Measurements from ENCODE around the gene ARMC7. TPM values are rescaled to one million over a fixed set of nuclear protein-coding genes. Genes with fewer than 3 reads are reported as not detected.

ARMC7 gene
- total and polyA plus RNA-seq, 2 of the 13 experiments (the other 11 are each of a cell fraction or from before 2014, with no cell fraction given) = 3.9 to 4.2 TPM

DNA sequence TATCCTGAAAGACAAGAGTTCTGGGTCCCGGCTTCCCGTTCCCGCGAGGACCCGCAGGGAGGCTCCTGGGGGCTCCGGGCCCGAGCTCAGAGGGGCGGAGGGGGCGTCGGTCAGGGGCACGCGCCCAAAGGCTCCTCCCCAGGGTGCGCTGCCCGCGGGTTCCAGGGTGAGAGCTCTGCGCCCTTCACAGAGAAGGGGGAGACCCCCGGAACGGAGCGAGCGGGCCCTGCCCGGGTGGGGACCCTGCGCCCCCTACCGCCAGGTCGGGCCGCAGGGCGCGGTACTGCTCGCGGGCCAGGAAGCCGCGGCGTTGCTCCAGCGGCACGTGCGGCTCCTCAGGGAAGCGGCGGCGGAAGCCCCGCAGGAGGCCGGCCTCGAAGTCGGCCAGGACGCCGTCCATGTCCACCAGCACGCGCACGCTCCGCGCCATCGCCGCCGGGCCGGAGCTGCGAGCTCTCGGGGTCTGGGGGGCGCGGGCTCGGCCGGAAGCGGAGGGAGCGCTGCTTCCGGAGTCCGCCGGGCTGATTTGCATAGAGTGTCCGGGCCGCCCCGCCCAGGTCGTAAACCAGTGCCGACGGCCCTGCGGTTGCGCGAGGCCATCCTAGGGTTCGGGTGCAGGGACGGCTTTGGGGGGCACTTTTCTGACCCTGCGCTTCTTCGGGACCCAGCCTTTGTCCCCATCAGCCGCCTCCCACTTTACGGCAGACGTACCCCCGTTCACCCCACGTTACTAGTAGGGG lies 21.7 kb downstream of the ARMC7 start, which contains the start of gene NT5C (continued):
- TF ChIP-seq, protein P1, sequence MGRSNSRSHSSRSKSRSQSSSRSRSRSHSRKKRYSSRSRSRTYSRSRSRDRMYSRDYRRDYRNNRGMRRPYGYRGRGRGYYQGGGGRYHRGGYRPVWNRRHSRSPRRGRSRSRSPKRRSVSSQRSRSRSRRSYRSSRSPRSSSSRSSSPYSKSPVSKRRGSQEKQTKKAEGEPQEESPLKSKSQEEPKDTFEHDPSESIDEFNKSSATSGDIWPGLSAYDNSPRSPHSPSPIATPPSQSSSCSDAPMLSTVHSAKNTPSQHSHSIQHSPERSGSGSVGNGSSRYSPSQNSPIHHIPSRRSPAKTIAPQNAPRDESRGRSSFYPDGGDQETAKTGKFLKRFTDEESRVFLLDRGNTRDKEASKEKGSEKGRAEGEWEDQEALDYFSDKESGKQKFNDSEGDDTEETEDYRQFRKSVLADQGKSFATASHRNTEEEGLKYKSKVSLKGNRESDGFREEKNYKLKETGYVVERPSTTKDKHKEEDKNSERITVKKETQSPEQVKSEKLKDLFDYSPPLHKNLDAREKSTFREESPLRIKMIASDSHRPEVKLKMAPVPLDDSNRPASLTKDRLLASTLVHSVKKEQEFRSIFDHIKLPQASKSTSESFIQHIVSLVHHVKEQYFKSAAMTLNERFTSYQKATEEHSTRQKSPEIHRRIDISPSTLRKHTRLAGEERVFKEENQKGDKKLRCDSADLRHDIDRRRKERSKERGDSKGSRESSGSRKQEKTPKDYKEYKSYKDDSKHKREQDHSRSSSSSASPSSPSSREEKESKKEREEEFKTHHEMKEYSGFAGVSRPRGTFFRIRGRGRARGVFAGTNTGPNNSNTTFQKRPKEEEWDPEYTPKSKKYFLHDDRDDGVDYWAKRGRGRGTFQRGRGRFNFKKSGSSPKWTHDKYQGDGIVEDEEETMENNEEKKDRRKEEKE (IDR thresholded peaks at IDR 0.05) = no peak
- TF ChIP-seq NRL (CRISPR knock-in tag; IDR thresholded peaks at IDR 0.05; ENCODE audit: borderline replicate concordance) = no peak
- peak; percentile 66 for TF ChIP-seq ZMYM4 (CRISPR knock-in tag; IDR thresholded peaks at IDR 0.05)
- TF ChIP-seq RBAK (CRISPR knock-in tag; IDR thresholded peaks at IDR 0.05) = no peak
- TF ChIP-seq ZNF777 (CRISPR knock-in tag; IDR thresholded peaks at IDR 0.05) = peak; percentile 84
- peak; percentile 78 for TF ChIP-seq PHF20 (CRISPR knock-in tag; IDR thresholded peaks at IDR 0.05)
- peak; percentile 95 for TF ChIP-seq ARHGAP35 (CRISPR knock-in tag; IDR thresholded peaks at IDR 0.05; ENCODE audit: borderline replicate concordance)
- 0 out of 2 replicates have a peak, but pooled peaks have one; percentile 22 for TF ChIP-seq U2AF2 (IDR thresholded peaks at IDR 0.05; ENCODE audit: low read depth, low read length)
- peak; percentile 93 for TF ChIP-seq PHF8 (CRISPR knock-in tag; IDR thresholded peaks at IDR 0.05)
- TF ChIP-seq, protein P2, sequence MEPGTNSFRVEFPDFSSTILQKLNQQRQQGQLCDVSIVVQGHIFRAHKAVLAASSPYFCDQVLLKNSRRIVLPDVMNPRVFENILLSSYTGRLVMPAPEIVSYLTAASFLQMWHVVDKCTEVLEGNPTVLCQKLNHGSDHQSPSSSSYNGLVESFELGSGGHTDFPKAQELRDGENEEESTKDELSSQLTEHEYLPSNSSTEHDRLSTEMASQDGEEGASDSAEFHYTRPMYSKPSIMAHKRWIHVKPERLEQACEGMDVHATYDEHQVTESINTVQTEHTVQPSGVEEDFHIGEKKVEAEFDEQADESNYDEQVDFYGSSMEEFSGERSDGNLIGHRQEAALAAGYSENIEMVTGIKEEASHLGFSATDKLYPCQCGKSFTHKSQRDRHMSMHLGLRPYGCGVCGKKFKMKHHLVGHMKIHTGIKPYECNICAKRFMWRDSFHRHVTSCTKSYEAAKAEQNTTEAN (CRISPR knock-in tag; conservative IDR thresholded peaks at IDR 0.05) = peak; percentile 83
- no peak for TF ChIP-seq RCOR2 (CRISPR knock-in tag; IDR thresholded peaks at IDR 0.05)
- no peak for TF ChIP-seq PHB2 (IDR thresholded peaks at IDR 0.05; ENCODE audit: partially characterized antibody)
- TF ChIP-seq, protein P3, sequence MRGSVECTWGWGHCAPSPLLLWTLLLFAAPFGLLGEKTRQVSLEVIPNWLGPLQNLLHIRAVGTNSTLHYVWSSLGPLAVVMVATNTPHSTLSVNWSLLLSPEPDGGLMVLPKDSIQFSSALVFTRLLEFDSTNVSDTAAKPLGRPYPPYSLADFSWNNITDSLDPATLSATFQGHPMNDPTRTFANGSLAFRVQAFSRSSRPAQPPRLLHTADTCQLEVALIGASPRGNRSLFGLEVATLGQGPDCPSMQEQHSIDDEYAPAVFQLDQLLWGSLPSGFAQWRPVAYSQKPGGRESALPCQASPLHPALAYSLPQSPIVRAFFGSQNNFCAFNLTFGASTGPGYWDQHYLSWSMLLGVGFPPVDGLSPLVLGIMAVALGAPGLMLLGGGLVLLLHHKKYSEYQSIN (CRISPR knock-in tag; IDR thresholded peaks at IDR 0.05; ENCODE audit: borderline replicate concordance) = no peak
- TF ChIP-seq TBX2 (CRISPR knock-in tag; IDR thresholded peaks at IDR 0.05; ENCODE audit: borderline replicate concordance) = peak; percentile 71
- TF ChIP-seq KLF9 (CRISPR knock-in tag; IDR thresholded peaks at IDR 0.05; ENCODE audit: low read depth) = no peak
- TF ChIP-seq ZNF780A (CRISPR knock-in tag; IDR thresholded peaks at IDR 0.05) = no peak
- TF ChIP-seq, protein P4, sequence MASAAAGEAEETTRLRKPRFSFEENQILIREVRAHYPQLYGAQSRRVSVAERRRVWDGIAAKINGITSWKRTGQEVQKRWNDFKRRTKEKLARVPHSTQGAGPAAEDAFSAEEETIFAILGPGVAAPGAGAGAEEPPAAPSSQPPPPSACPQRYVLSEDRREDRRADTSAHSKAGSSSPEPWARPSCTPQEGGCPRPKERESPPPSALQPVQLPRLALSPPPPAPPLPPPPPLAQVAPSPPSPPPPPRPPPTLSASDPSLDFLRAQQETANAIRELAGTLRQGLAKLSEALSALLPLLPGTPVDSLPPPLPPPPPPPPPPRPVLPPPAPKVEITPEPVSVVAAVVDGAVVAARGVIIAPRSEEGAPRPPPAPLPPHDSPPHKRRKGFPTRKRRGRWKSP (CRISPR knock-in tag; IDR thresholded peaks at IDR 0.05) = peak; percentile 37; the same call in 1 of the 2 replicates
- no peak for TF ChIP-seq ZBTB21 (CRISPR knock-in tag; IDR thresholded peaks at IDR 0.05)
- TF ChIP-seq, protein P5, sequence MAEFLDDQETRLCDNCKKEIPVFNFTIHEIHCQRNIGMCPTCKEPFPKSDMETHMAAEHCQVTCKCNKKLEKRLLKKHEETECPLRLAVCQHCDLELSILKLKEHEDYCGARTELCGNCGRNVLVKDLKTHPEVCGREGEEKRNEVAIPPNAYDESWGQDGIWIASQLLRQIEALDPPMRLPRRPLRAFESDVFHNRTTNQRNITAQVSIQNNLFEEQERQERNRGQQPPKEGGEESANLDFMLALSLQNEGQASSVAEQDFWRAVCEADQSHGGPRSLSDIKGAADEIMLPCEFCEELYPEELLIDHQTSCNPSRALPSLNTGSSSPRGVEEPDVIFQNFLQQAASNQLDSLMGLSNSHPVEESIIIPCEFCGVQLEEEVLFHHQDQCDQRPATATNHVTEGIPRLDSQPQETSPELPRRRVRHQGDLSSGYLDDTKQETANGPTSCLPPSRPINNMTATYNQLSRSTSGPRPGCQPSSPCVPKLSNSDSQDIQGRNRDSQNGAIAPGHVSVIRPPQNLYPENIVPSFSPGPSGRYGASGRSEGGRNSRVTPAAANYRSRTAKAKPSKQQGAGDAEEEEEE (CRISPR knock-in tag; IDR thresholded peaks at IDR 0.05; ENCODE audit: borderline replicate concordance) = no peak
- TF ChIP-seq ZNF567 (CRISPR knock-in tag; IDR thresholded peaks at IDR 0.05; ENCODE audit: borderline replicate concordance) = 0 out of 2 replicates have a peak, but pooled peaks have one; percentile 51
- no peak for TF ChIP-seq TCF7L2 (IDR thresholded peaks at IDR 0.05; ENCODE audit: low read depth, low read length)
